ENCODE results near the gene RRP1B. TPM values are rescaled to one million over a fixed set of nuclear protein-coding genes. Genes with fewer than 3 reads are reported as not detected.
A peak's percentile ranks its signal among the peaks of the same experiment; 100 is the strongest.

Gene RRP1B
- total and polyA plus RNA-seq, 12 donors: 5.7 to 18.6 (median 15.7) TPM

DNA sequence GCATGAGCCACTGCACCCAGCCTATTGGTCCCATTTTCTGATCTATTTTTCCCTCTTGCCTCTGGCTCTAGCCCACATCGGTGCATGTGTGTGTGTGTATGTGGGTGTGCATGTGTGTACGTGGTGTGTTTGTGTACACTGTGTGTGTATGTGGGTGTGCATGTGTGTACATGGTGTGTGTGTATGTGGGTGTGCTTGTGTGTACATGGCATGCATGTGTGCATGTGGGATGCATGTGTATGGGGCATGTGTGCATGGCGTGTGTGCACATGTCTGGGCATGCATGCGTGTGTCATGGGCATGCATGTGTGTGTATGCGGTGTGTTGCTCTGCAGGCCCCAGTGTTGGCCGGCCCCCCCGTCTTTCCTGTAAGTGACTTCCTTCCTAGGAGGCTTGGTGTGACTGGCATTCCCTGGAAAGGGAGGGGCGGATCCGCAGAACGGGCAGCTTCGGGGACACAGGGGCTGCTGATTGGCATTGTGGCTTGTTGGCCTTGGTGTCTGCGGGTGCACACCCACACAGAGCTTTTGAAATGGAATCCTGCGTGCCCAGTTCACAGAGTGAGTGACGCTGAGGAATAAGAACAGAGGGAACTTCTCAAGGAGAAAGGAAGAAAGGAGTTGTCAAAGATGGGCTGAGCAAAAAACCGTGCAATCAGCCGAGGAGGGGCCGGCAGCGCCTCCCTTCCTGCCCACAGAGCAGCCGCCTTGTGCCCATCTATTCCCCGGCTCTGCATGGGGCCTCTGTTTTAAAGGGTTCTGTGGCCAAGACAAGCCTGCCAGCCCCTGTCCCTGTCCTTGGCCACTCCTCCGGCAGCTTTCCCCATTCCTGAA, 67.5 kb downstream of the RRP1B start:
- intact Hi-C loops (cut with DNase I): no loop called here
- WGBS, 4 donors: 30 to 48% (median 34%) methylated on average over 20 to 21 of the region's 21 CpGs
- no peaks in the 10 kb centered on the region for H3K9me3 ChIP-seq (replicated peaks in 1 of 3)
- no peak overlapping the region for H3K4me3 ChIP-seq
- peaks cover 47 to 58% of the 10 kb centered on the region in 2 donors for H3K4me1 ChIP-seq (replicated peaks in 1 of 2)
- peak in 6 of 7 donors; percentile 74 to 90 (median 84) for DNase-seq
- peaks cover 0 to 10% of the 10 kb centered on the region in 2 donors for H3K36me3 ChIP-seq (replicated peaks in 1 of 2)
- H3K27me3 ChIP-seq: no peaks in the 10 kb centered on the region
- TF ChIP-seq, protein P1, sequence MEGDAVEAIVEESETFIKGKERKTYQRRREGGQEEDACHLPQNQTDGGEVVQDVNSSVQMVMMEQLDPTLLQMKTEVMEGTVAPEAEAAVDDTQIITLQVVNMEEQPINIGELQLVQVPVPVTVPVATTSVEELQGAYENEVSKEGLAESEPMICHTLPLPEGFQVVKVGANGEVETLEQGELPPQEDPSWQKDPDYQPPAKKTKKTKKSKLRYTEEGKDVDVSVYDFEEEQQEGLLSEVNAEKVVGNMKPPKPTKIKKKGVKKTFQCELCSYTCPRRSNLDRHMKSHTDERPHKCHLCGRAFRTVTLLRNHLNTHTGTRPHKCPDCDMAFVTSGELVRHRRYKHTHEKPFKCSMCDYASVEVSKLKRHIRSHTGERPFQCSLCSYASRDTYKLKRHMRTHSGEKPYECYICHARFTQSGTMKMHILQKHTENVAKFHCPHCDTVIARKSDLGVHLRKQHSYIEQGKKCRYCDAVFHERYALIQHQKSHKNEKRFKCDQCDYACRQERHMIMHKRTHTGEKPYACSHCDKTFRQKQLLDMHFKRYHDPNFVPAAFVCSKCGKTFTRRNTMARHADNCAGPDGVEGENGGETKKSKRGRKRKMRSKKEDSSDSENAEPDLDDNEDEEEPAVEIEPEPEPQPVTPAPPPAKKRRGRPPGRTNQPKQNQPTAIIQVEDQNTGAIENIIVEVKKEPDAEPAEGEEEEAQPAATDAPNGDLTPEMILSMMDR (IDR thresholded peaks at IDR 0.05): no peak
- peak in 1 of 2 donors; percentile 35 for TF ChIP-seq POLR2A (IDR thresholded peaks at IDR 0.05)
- H3K27ac ChIP-seq: peak overlapping the region; percentile 88 to 99 (median 98)

DNA sequence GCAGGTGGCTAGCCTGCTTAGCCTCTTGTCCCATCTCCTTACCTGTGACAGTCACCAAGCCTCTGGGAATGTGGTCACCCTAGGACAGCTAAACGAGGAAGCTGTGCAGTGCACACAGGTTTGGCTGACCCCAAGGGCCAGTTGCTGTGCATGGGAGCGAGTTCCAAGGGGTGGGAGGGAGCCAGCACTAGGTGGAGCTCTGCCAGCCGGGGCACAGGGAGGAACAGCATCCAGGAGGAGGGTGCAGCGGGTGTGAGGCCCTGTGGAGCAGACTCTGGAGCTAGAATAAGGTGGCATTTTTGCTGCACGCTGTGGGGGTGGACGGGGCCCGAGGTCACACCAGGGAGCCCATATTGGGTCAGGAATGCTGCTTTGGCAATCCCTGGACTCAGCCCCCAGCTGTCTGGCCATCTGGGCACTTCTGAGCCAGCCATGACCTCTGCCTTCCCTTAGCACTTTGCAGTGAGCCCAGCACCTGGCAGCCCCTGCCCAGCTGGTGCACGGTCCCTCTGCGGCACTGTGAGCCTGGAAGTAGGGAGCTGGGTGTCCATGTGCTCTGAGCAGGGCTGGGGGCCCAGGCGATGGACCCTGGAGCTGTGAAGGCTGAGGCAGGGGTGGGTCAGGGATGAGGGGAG, 68.3 kb downstream of the RRP1B start:
- peak overlapping the region; percentile 88 to 99 (median 98) for H3K27ac ChIP-seq
- peak in 6 of 7 donors; percentile 70 to 86 (median 82) for DNase-seq
- H3K9me3 ChIP-seq (replicated peaks in 1 of 3): no peaks in the 10 kb centered on the region
- no peaks in the 10 kb centered on the region for H3K27me3 ChIP-seq
- intact Hi-C loops (cut with DNase I): no loop called here
- peaks cover 0 to 10% of the 10 kb centered on the region in 2 donors for H3K36me3 ChIP-seq (replicated peaks in 1 of 2)
- H3K4me3 ChIP-seq: peak overlapping the region in 1 of 4 donors; percentile 63
- TF ChIP-seq POLR2A (IDR thresholded peaks at IDR 0.05): no peak
- TF ChIP-seq, protein P1 (IDR thresholded peaks at IDR 0.05): no peak
- H3K4me1 ChIP-seq (replicated peaks in 1 of 2): peaks cover 48 to 58% of the 10 kb centered on the region in 2 donors
- 36 to 47% (median 36%) methylated on average over 5 to 10 of the region's 10 CpGs; no CpG with 5 or more reads in 1 of the 4 donors for WGBS, 4 donors

DNA sequence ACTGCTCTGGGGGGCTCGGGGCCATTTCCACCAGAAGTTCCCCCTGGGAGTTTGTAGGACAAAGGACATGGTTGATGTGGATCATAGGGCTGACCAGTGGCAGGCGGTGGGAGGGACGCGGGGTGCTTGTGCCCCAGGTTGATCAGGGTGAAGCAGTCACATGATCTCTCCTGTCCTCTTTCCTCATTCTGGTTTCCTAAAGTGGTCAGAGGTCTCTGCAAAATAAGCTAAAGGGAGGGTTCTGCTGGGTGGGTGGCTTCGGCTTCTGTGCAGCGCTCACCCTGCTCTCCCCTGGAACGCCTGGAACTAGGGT, 68.8 kb downstream of the RRP1B start:
- Histone ChIP-seq H3K27ac (peak overlapping the region; percentile 88 to 99 (median 98)), H3K4me1 (replicated peaks in 1 of 2) (peaks cover 48 to 61% of the 10 kb centered on the region in 2 donors), H3K27me3 (no peaks in the 10 kb centered on the region), H3K4me3 (peak overlapping the region in 2 of 4 donors; percentile 41 to 63), H3K36me3 (replicated peaks in 1 of 2) (peaks cover 0 to 10% of the 10 kb centered on the region in 2 donors), H3K9me3 (replicated peaks in 1 of 3) (no peaks in the 10 kb centered on the region)
- intact Hi-C loops (cut with DNase I): no loop called here
- 13 to 22% (median 20%) methylated on average over 3 to 7 of the region's 7 CpGs; no CpG with 5 or more reads in 1 of the 4 donors for WGBS, 4 donors
- no peak for TF ChIP-seq POLR2A (IDR thresholded peaks at IDR 0.05)
- TF ChIP-seq, protein P1 (IDR thresholded peaks at IDR 0.05): no peak
- DNase-seq: peak in 4 of 7 donors; percentile 73 to 83 (median 78)
